Immature natural killer cell (primary cell): ENCODE results near the gene UFD1. TPM values are rescaled to one million over a fixed set of nuclear protein-coding genes. Genes with fewer than 3 reads are reported as not detected.

Experiments used
- DNase-seq, 3 donors: peaks; one replicate each; pipeline ENCODE4 v3.0.0; 2022; ENCODE audit warnings: mixed read lengths in 1 of 3
- H3K27ac Mint-ChIP-seq, 6 donors: one replicate each; pipeline ENCODE4 v1.8.0; 2020; ENCODE audit warnings: mixed read lengths in 6 of 6, mild to moderate bottlenecking in 5 of 6, inconsistent platforms in 4 of 6, moderate library complexity in 3 of 6
- H3K27me3 Mint-ChIP-seq, 3 donors: one replicate each; pipeline ENCODE4 v1.8.0; 2020 to 2021; ENCODE audit warnings: low read depth in 3 of 3, mild to moderate bottlenecking in 3 of 3, mixed read lengths in 3 of 3, moderate library complexity in 3 of 3, inconsistent platforms in 1 of 3
- H3K36me3 Mint-ChIP-seq, 3 donors: one replicate each; pipeline ENCODE4 v1.8.0; 2020; ENCODE audit warnings: mixed read lengths in 3 of 3, inconsistent platforms in 2 of 3, mild to moderate bottlenecking in 2 of 3
- H3K4me1 Mint-ChIP-seq, 2 donors: one replicate each; pipeline ENCODE4 v1.8.0; 2020; ENCODE audit warnings: inconsistent platforms in 2 of 2, mild to moderate bottlenecking in 2 of 2, mixed read lengths in 2 of 2, moderate library complexity in 1 of 2
- H3K4me3 Mint-ChIP-seq, 5 donors: one replicate each; pipeline ENCODE4 v1.8.0; 2020; ENCODE audit warnings: mild to moderate bottlenecking in 5 of 5, mixed read lengths in 5 of 5, inconsistent platforms in 3 of 5, moderate library complexity in 3 of 5
- H3K9me3 Mint-ChIP-seq, 6 donors: one replicate each; pipeline ENCODE4 v1.8.0; 2020; ENCODE audit warnings: mild to moderate bottlenecking in 6 of 6, mixed read lengths in 6 of 6, inconsistent platforms in 4 of 6, moderate library complexity in 3 of 6
- polyA plus RNA-seq, 3 donors: library from polyadenylated mRNA; unstranded; fragments of 300-500 nt; fragmentation: Illumina TruSeq; gene quantifications; one replicate each; pipeline ENCODE4 v1.2.3, GENCODE V29; 2021

Gene UFD1
- polyA plus RNA-seq, 3 donors from 2014 or later = 106 to 176 (median 142) TPM

DNA sequence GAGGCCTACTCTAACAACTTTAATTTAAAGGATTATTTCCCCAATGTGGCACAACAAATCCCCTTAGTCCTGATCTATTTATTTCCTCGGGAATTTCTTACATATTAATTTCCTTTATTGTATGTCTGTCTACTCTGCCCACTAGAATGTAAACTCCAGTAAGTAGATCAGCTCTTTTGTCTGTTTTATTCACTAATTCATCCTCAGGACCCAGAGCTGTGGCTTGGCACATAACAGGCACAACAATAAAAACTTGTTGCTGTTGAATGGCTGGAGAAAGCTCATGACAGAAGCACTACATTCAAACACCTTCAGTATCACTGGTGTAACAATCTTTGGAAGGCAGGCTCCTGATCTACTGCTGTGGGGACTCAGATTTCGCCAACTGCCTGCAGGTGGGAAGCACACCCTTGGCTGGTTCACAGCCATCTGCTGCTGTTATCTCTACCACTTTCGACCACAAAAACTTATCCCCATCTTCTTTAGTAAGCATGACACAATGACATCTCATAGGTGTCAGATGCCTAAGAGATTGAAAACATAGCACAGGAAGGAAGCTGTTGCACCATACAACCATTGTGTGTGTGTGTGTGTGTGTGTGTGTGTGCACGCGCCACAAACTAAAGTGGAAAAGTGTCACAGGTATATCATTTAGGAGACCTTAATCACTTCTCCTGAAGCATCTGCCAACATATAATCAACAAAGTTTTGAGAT, 59.4 kb downstream of the UFD1 start:
- H3K27me3 Mint-ChIP-seq = peaks cover 0 to 19% (median 16%) of the 10 kb centered on the region in 3 donors
- peak; percentile 79 to 87 (median 86) for DNase-seq
- no peaks in the 10 kb centered on the region for H3K9me3 Mint-ChIP-seq
- H3K36me3 Mint-ChIP-seq = peaks cover 0 to 6% (median 0%) of the 10 kb centered on the region in 3 donors
- H3K27ac Mint-ChIP-seq = peak overlapping the region; percentile 92 to 100 (median 98)
- peaks cover 95 to 100% of the 10 kb centered on the region in 2 donors for H3K4me1 Mint-ChIP-seq
- H3K4me3 Mint-ChIP-seq = peak overlapping the region; percentile 76 to 81 (median 79)

DNA sequence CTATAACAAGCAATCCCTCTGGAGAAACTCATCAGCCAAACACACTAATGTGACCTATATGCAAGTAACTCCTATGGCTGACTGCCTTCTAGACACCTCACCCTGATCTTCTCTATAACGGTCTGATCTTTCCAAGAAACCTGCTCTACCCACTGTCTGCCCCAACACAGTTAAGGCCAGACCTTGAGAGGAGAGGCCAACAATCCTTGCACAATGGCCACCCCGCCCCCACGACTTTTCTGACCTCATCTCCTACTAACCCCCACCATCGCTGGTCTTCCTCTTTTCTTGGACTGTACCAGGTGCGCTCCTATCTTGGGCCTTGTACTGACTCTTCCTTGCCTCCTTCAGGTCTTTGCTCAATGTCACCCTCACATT, 59.9 kb downstream of the UFD1 start:
- no peaks in the 10 kb centered on the region for H3K9me3 Mint-ChIP-seq
- H3K27me3 Mint-ChIP-seq = peaks cover 0 to 19% (median 16%) of the 10 kb centered on the region in 3 donors
- peak overlapping the region; percentile 76 to 81 (median 79) for H3K4me3 Mint-ChIP-seq
- peak in 1 of 3 donors; percentile 21 for DNase-seq
- peak overlapping the region; percentile 92 to 100 (median 98) for H3K27ac Mint-ChIP-seq
- peaks cover 0 to 6% (median 0%) of the 10 kb centered on the region in 3 donors for H3K36me3 Mint-ChIP-seq
- H3K4me1 Mint-ChIP-seq = peaks cover 93 to 100% of the 10 kb centered on the region in 2 donors

- H3K9me3 Mint-ChIP-seq = no peaks in the 10 kb centered on the region
- H3K27me3 Mint-ChIP-seq = peaks cover 0 to 3% (median 0%) of the 10 kb centered on the region in 3 donors
- peak overlapping the region; percentile 69 to 96 (median 76) for H3K27ac Mint-ChIP-seq
- H3K4me3 Mint-ChIP-seq = peak overlapping the region in 1 of 5 donors; percentile 24
- H3K4me1 Mint-ChIP-seq = peaks cover 67 to 82% of the 10 kb centered on the region in 2 donors
- peaks cover 0 to 12% (median 5%) of the 10 kb centered on the region in 3 donors for H3K36me3 Mint-ChIP-seq
- DNase-seq = no peak
These were observed 66.1 kb downstream of the UFD1 start for GRCh38 chr22:19412923-19413322.

DNA sequence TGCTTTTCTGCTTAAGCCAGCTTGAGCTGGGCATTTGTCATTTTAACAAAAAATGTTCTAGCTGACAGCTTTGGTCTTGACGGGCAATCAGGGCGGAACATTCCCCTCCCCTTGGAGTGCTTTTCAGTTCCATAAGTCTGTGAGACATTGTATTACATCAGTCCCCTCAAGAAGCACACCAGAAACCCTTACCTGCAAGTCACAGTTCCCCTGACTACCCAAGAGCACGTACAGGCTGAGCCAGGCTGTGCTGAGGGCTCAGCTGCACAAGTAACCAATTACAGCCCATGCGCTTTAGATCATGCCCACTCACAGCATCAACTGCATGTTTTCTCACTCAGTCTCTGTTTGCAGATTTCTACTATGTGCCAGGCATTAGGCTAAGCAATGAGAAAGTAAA, 66.5 kb downstream of the UFD1 start:
- Mint-ChIP-seq H3K4me1 (peaks cover 62 to 82% of the 10 kb centered on the region in 2 donors), H3K9me3 (no peaks in the 10 kb centered on the region), H3K36me3 (peaks cover 3 to 16% (median 5%) of the 10 kb centered on the region in 3 donors), H3K27ac (peak overlapping the region; percentile 69 to 96 (median 76)), H3K27me3 (peaks cover 0 to 3% (median 0%) of the 10 kb centered on the region in 3 donors), H3K4me3 (peak overlapping the region in 2 of 5 donors; percentile 3 to 24)
- DNase-seq = no peak

- no peak for DNase-seq
- Mint-ChIP-seq H3K27ac (peak overlapping the region; percentile 66 to 96 (median 77)), H3K9me3 (no peaks in the 10 kb centered on the region), H3K27me3 (peaks cover 0 to 3% (median 0%) of the 10 kb centered on the region in 3 donors), H3K4me3 (peak overlapping the region in 2 of 5 donors; percentile 16 to 20), H3K36me3 (peaks cover 5 to 24% (median 8%) of the 10 kb centered on the region in 3 donors), H3K4me1 (peaks cover 54 to 80% of the 10 kb centered on the region in 2 donors)
These were observed 67.3 kb downstream of the UFD1 start for GRCh38 chr22:19411690-19412045.

DNA sequence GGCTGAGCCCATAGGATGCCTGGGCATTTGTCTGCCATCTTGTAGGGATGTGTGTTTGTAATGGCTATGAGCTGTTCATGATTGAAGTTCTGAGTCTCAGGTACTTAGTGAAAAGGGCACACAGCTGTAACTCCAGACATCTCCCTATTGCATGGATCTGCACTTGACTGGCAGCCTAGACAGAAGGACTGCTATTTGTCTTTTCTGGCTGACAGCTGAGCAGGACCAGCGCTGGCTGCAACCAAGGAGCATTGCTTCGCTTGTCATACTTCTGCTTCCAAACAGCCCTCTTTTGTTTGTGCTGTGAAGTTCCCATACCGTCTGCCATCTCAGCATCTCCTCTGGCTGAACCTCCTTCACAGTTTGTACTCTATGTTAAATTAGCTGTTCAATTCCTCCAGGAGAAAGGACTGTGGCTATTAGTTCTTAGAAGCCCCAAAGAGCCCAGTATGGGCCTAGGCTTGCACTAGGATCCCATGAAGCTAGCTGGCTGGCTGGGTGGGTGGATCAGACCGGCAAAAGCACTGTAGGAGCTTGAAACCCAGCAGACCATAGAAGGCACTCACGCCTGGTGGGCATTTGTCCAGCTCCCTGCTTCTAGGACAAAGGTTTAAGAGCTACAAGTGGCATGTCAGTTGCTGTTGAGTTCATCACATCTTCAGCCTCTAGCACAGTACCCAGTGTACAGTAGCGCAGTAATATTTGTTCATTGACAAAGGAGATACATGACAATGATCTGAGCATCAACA, 67.9 kb downstream of the UFD1 start:
- H3K27ac Mint-ChIP-seq = peak overlapping the region; percentile 43 to 96 (median 77)

GRCh38 chr22:19407649-19408606, 71.1 kb downstream of the UFD1 start:
- Mint-ChIP-seq H3K9me3 (no peaks in the 10 kb centered on the region), H3K36me3 (peaks cover 5 to 48% (median 17%) of the 10 kb centered on the region in 3 donors), H3K4me3 (no peak overlapping the region), H3K4me1 (peaks cover 27 to 57% of the 10 kb centered on the region in 2 donors), H3K27ac (peak overlapping the region; percentile 14 to 77 (median 38)), H3K27me3 (peaks cover 0 to 3% (median 0%) of the 10 kb centered on the region in 3 donors)
- DNase-seq = no peak

More for the DNA sequence above, 67.9 kb downstream of the UFD1 start:
- Mint-ChIP-seq H3K4me3 (peak overlapping the region in 2 of 5 donors; percentile 20 to 32), H3K27me3 (peaks cover 0 to 3% (median 0%) of the 10 kb centered on the region in 3 donors), H3K36me3 (peaks cover 5 to 29% (median 8%) of the 10 kb centered on the region in 3 donors), H3K9me3 (no peaks in the 10 kb centered on the region), H3K4me1 (peaks cover 49 to 80% of the 10 kb centered on the region in 2 donors)
- DNase-seq = no peak

DNA sequence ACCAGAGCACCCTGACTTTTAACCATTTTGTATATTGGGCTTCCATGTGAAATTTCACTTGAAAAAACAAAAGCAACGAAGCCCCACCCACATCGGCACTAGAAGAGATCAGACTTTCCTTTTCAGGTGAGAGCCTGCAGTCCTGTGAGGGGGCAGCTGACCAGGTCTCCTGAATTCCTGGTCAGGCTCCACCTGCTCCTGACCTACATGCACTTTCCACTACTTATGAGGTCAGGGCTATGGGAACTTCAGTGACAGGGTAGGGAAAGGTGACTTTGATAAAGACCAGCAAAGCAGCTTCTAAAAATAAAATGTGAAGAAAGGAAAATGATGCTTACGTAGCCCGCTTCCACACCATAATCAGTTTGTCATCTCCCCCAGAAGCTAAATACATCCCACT, 72.1 kb downstream of the UFD1 start:
- H3K36me3 Mint-ChIP-seq = peaks cover 8 to 51% (median 22%) of the 10 kb centered on the region in 3 donors
- peaks cover 18 to 52% of the 10 kb centered on the region in 2 donors for H3K4me1 Mint-ChIP-seq
- no peak for DNase-seq
- peak overlapping the region in 5 of 6 donors; percentile 24 to 77 (median 49) for H3K27ac Mint-ChIP-seq
- peaks cover 0 to 3% (median 0%) of the 10 kb centered on the region in 3 donors for H3K27me3 Mint-ChIP-seq
- H3K9me3 Mint-ChIP-seq = no peaks in the 10 kb centered on the region
- H3K4me3 Mint-ChIP-seq = no peak overlapping the region

GRCh38 chr22:19406281-19406811, 72.6 kb downstream of the UFD1 start:
- H3K27me3 Mint-ChIP-seq = peaks cover 0 to 3% (median 0%) of the 10 kb centered on the region in 3 donors
- no peak for DNase-seq
- H3K36me3 Mint-ChIP-seq = peaks cover 13 to 56% (median 25%) of the 10 kb centered on the region in 3 donors
- no peak overlapping the region for H3K4me3 Mint-ChIP-seq
- H3K27ac Mint-ChIP-seq = peak overlapping the region in 5 of 6 donors; percentile 41 to 51 (median 49)
- H3K9me3 Mint-ChIP-seq = no peaks in the 10 kb centered on the region
- H3K4me1 Mint-ChIP-seq = peaks cover 16 to 47% of the 10 kb centered on the region in 2 donors

DNA sequence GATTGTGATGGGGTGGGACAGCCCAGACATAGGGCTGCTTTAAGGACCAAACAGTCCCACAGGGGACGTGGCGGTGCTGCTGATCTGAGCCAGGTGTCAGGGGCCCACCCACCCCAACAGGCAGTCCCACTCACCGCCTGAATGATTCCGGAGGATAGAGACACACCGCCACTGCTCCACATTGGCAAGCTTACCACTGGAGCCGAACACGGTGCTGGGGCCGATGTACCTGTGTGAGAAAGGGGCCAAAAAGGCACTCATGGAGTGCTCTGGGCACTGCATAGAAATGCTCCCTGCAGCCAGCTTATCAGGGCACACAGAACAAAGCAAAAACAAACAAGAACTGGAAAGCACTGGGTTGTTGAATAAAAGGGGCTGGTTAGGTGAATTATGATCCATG, 73.3 kb downstream of the UFD1 start:
- Mint-ChIP-seq H3K27ac (peak overlapping the region in 5 of 6 donors; percentile 1 to 75 (median 49)), H3K36me3 (peaks cover 13 to 57% (median 31%) of the 10 kb centered on the region in 3 donors), H3K4me3 (no peak overlapping the region), H3K9me3 (no peaks in the 10 kb centered on the region), H3K4me1 (peaks cover 12 to 40% of the 10 kb centered on the region in 2 donors), H3K27me3 (peaks cover 0 to 6% (median 0%) of the 10 kb centered on the region in 3 donors)
- no peak for DNase-seq

DNA sequence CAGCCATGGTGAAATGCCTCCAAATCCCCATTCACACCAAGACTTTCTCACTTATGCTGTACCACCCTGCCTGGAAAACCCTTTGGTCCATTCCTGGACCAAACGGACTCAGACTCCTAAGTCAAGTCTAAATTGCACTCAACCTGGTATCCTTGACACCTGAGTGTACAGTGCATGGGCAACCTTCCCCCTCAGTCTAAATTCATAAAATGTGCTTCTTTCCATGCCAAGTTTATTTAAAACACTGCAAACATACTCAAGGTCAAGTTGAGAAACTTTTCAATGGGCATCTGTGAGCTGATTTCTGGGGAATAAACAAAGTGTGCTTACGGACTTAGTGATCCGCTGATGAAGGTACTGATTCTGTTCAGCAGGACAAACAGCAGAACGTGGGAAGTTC, 73.9 kb downstream of the UFD1 start:
- Mint-ChIP-seq H3K27ac (peak overlapping the region in 3 of 6 donors; percentile 0 to 75 (median 31)), H3K4me3 (no peak overlapping the region), H3K9me3 (no peaks in the 10 kb centered on the region)

DNA sequence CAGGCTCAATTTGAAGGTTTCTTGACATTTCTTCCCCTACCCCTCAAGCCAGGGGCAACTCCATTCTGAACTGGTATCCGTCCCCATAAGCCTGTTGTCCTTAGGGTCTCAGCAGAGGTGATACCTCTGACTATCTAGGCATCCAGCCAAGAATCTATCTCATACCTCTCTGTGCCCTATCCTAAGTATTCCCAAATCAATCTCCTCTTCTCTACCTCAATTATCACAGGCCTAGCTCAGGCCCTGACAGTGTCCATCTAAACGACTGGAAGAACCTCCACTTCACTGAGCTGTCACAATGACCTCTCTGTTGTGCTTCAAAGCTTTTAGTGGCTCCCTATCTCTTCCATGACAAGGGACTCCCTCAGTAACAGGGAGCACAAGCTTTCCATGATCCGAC, 74.3 kb downstream of the UFD1 start:
- peaks cover 12 to 53% (median 31%) of the 10 kb centered on the region in 3 donors for H3K36me3 Mint-ChIP-seq
- H3K27me3 Mint-ChIP-seq = peaks cover 0 to 5% (median 0%) of the 10 kb centered on the region in 3 donors
- no peak for DNase-seq
- H3K4me1 Mint-ChIP-seq = peaks cover 9 to 30% of the 10 kb centered on the region in 2 donors
- no peaks in the 10 kb centered on the region for H3K9me3 Mint-ChIP-seq
- H3K27ac Mint-ChIP-seq = peak overlapping the region in 5 of 6 donors; percentile 0 to 75 (median 31)
- H3K4me3 Mint-ChIP-seq = no peak overlapping the region

More for the DNA sequence above, 73.9 kb downstream of the UFD1 start:
- DNase-seq = no peak
- Mint-ChIP-seq H3K36me3 (peaks cover 13 to 55% (median 31%) of the 10 kb centered on the region in 3 donors), H3K27me3 (peaks cover 0 to 6% (median 0%) of the 10 kb centered on the region in 3 donors), H3K4me1 (peaks cover 12 to 34% of the 10 kb centered on the region in 2 donors)
